Ovary (tissue), 9 donors: Measurements from ENCODE around the gene CDH23. TPM values are rescaled to one million over a fixed set of nuclear protein-coding genes. Genes with fewer than 3 reads are reported as not detected.

Experiments
- DNase-seq, 5 donors: peaks; one replicate each; pipeline ENCODE4 v3.0.0-alpha.2; 2019 to 2020
- H3K27ac ChIP-seq, 2 donors: fragments of 200-600 bp; one replicate each; pipeline versions ENCODE4 v1.5.1 to v1.8.0; 2019 to 2022
- H3K27me3 ChIP-seq: fragments of 200-600 bp; one replicate; pipeline ENCODE4 v1.8.0; 2022
- H3K36me3 ChIP-seq: fragments of 200-600 bp; sonication (generic); one replicate; pipeline ENCODE4 v1.5.1; 2019
- H3K4me1 ChIP-seq: one replicate; pipeline ENCODE4 v1.8.1; 2013; ENCODE audit warnings: mild to moderate bottlenecking, moderate library complexity; ENCODE audit not compliant: insufficient read depth
- H3K4me3 ChIP-seq: fragments of 200-600 bp; sonication (generic); one replicate; pipeline ENCODE4 v1.5.1; 2017
- H3K9me3 ChIP-seq, 2 donors: fragments of 200-600 bp in 1 of 2; sonication (generic) in 1 of 2; one replicate each; pipeline versions ENCODE4 v1.5.1 to v1.8.1; 2013 to 2019; ENCODE audit warnings: mild to moderate bottlenecking in 1 of 2, moderate library complexity in 1 of 2
- EP300 ChIP-seq: sonication (generic); formaldehyde crosslinking; IDR thresholded peaks from one replicate; pipeline ENCODE4 v1.6.1; 2017; ENCODE audit warnings: antibody characterized with exemption
- POLR2A ChIP-seq: fragments of 450-650 bp; IDR thresholded peaks from one replicate; pipeline ENCODE4 v1.6.1; 2017; ENCODE audit warnings: antibody characterized with exemption, mild to moderate bottlenecking, moderate library complexity
- WGBS, 3 donors: extraction: QIAGEN DNeasy Blood & Tissue Kit in 1 of 3; methylation state at CpG; one replicate each; pipeline versions ENCODE4 v1.1.5 to v1.1.7; 2013 to 2017; 5-methylcytosine and 5-hydroxymethylcytosine counted together
- intact Hi-C, 4 donors: fragments of 100-400 bp; cut with DNase I; formaldehyde crosslinking; loops; one replicate each; pipeline versions ENCODE4 v1.11.0 to v1.15.1; 2022 to 2023
- polyA plus RNA-seq, 2 donors: library from polyadenylated mRNA; stranded (reverse); fragments of 200-250 nt in 1 of 2; fragments of 350-450 nt in 1 of 2; fragmentation: Illumina TruSeq in 1 of 2; extraction: RNeasy Lipid Tissue Mini Kit (QIAGEN cat#74804) in 1 of 2; gene quantifications; one replicate each; pipeline ENCODE4 v1.2.3, GENCODE V29; 2013 to 2014
- total RNA-seq, 7 donors: library from RNA; depleted of rRNA in 2 of 7; stranded (reverse); fragments of >200 nt in 2 of 7; fragmentation: NEBNext Ultra II Directional in 3 of 7; extraction: Animal tissue kit (Norgen Biotek cat#: 25700) in 3 of 7; gene quantifications; one replicate each; pipeline versions ENCODE4 v1.1.0 to v1.2.4, GENCODE V29; 2016 to 2023
- TF ChIP-seq, protein P1 (sequence below), 3 donors: fragments of 450-650 bp in 2 of 3; fragments of 200-600 bp in 1 of 3; IDR thresholded peaks; one replicate each; pipeline versions ENCODE4 v1.5.1 to v1.8.0; 2016 to 2022; ENCODE audit warnings: antibody characterized with exemption in 3 of 3, mild to moderate bottlenecking in 1 of 3
- donor health status: DM: no; HTN: no; CAD: no; lungs with moderate emphysema.
- donor health status: DM: no; HTN: no; CAD: no.
- donor health status: Bipolar disorder and iron deficiency.
- donor health status: DM: yes; HTN: yes; CAD: no.
- donor health status: DM: no; HTN: no; CAD: no.
- donor health status: DM: yes; HTN: yes; CAD: no.

CDH23 gene
- total and polyA plus RNA-seq, 9 donors = 7.5 to 108 (median 39.1) TPM

DNA sequence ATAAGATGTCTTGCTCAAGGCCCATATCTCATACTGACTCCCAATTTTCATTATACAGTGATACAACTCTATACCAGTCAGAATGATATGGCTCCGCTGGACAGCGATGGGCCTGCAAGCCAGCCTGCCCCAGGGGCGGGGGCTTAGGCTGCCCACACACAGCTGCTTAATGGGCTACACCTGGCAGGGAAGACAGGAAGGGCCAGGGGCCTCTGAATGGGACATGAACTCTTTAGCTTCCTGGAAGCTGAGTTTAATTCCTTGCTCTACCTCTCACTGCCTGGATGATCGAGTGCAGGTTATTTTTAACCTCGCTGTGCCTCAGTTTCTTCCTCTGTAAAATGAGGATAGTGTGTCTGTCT, 210.3 kb downstream of the CDH23 start:
- TF ChIP-seq POLR2A = no peak
- TF ChIP-seq, protein P1, sequence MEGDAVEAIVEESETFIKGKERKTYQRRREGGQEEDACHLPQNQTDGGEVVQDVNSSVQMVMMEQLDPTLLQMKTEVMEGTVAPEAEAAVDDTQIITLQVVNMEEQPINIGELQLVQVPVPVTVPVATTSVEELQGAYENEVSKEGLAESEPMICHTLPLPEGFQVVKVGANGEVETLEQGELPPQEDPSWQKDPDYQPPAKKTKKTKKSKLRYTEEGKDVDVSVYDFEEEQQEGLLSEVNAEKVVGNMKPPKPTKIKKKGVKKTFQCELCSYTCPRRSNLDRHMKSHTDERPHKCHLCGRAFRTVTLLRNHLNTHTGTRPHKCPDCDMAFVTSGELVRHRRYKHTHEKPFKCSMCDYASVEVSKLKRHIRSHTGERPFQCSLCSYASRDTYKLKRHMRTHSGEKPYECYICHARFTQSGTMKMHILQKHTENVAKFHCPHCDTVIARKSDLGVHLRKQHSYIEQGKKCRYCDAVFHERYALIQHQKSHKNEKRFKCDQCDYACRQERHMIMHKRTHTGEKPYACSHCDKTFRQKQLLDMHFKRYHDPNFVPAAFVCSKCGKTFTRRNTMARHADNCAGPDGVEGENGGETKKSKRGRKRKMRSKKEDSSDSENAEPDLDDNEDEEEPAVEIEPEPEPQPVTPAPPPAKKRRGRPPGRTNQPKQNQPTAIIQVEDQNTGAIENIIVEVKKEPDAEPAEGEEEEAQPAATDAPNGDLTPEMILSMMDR (IDR thresholded peaks at IDR 0.05) = no peak
- TF ChIP-seq EP300 = no peak
- WGBS, 3 donors = 72 to 86% (median 80%) methylated on average over 5 of the region's 5 CpGs
- no peak for DNase-seq
- no peak overlapping the region for H3K4me3 ChIP-seq
- no peaks in the 10 kb centered on the region for H3K9me3 ChIP-seq
- no peaks in the 10 kb centered on the region for H3K36me3 ChIP-seq
- no peaks in the 10 kb centered on the region for H3K27me3 ChIP-seq
- intact Hi-C loops = loop anchor here in 2 of 4 donors (5.0 to 10.0 kb wide), 3 partner anchors 210 to 292 kb away; partner anchors contain the start of genes CDH23 (in 2 of the 2) and SLC29A3 (in 1 of the 2)
- H3K4me1 ChIP-seq = no peaks in the 10 kb centered on the region
- no peak overlapping the region for H3K27ac ChIP-seq

DNA sequence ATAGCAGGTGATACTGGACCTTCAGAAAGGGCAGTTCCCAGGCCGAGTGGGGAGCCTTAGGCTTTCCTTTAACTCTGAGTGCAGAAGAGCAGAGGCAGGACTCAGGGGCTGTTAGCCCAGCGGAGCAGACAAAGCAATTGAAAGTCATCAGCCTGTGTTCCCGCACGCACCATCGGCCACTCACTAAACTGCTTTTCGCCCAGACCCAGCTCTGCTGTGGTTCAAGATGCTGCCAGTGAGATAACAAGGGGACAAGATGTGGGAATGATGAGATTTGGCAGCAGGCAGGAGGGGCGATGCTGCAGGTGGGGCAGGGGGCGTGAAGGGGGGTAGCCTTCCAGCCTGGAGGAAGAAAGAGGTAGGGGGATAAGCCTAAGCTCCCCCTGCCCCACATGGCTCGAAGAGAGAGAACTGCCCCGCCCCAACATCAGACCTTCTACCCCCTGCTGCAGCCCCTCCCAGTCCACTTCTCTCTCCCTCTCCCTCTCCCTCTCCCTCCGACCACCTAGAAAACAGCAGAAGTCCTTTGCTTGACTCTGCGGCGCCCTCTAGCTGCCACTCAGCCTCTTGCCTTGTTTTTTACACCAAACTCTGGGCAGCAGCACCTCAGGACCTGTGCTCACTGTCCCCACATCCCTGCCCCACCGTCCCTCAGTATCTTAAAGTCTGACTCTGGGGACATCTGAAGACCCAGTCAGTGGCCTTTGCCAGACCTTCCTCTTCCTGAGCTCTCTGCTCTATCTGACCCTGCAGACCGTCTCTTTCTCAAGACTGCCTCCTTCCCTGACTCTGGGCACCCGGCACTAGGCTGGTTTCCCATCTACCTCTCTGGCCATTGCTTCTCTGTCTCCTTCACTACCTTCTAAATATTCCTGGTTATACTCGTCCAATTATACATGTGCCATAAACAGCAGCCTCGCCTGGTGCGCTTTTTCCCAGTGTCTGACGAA, 212.4 kb downstream of the CDH23 start:
- Histone ChIP-seq H3K4me1 (no peaks in the 10 kb centered on the region), H3K9me3 (no peaks in the 10 kb centered on the region), H3K27me3 (no peaks in the 10 kb centered on the region), H3K27ac (no peak overlapping the region), H3K36me3 (no peaks in the 10 kb centered on the region), H3K4me3 (no peak overlapping the region)
- intact Hi-C loops = loop anchor here in 2 of 4 donors (5.0 to 10.0 kb wide), 3 partner anchors 212 to 294 kb away; partner anchors contain the start of genes CDH23 (in 2 of the 2) and SLC29A3 (in 1 of the 2)
- peak; percentile 84 to 92 (median 91) for DNase-seq
- no peak for TF ChIP-seq POLR2A
- TF ChIP-seq, protein P1 (IDR thresholded peaks at IDR 0.05) = peak; percentile 65 to 74 (median 70)
- WGBS, 3 donors = 53 to 54% (median 54%) methylated on average over 20 of the region's 20 CpGs

DNA sequence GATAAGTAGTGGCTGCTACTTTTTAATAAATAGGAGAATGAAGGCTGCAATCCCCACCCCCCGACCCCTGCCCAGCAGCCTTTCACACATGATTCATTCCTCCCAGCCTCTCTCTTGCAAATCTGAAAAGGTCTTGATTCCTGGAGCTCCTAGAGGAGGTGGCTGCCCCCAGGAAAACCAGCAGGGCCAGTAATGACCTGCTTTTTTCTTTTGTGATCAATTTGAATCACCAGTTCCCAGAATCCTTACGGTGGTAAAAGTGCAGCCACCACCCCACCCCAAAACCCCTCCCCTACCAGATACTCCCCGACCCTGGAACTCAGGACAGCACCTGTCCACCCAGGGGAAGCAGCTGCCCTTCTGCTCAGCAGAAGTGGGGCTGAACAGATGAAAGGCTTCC, 213.9 kb downstream of the CDH23 start:
- no peaks in the 10 kb centered on the region for H3K9me3 ChIP-seq
- intact Hi-C loops = loop anchor here in 2 of 4 donors (5.0 to 10.0 kb wide), 3 partner anchors 33 to 296 kb away; partner anchors contain the start of gene SLC29A3 (in 1 of the 2)
- H3K36me3 ChIP-seq = no peaks in the 10 kb centered on the region
- H3K27ac ChIP-seq = no peak overlapping the region
- H3K4me1 ChIP-seq = no peaks in the 10 kb centered on the region
- no peak for DNase-seq
- H3K27me3 ChIP-seq = no peaks in the 10 kb centered on the region
- H3K4me3 ChIP-seq = no peak overlapping the region
- 63 to 81% (median 73%) methylated on average over 3 of the region's 3 CpGs for WGBS, 3 donors
- no peak for TF ChIP-seq POLR2A
- TF ChIP-seq EP300 = no peak
- TF ChIP-seq, protein P1 (IDR thresholded peaks at IDR 0.05) = no peak

DNA sequence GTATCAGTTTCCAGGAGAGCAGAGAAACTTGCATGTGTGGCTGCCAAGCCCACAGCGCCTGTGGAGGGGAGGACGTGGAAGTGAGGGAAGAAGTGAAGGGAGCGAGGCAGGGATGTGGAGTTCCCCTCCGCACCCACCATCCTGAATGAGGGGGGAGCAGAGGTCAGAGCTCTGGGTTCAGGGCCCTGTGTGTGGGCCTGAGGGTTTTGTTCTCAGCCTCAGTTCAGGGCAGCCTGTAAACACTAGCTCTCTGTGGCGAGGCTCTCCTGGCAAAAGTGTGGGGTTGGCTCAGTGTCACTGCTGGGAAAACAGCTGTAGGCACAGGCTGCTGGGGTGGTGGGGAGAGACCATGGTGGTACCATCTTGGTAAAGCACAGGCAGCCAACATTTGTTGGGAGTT, 214.4 kb downstream of the CDH23 start:
- TF ChIP-seq EP300 (no peak), POLR2A (no peak)
- TF ChIP-seq, protein P1 (IDR thresholded peaks at IDR 0.05) = no peak
- Histone ChIP-seq H3K27me3 (no peaks in the 10 kb centered on the region), H3K4me1 (no peaks in the 10 kb centered on the region), H3K27ac (no peak overlapping the region), H3K4me3 (no peak overlapping the region), H3K9me3 (no peaks in the 10 kb centered on the region), H3K36me3 (no peaks in the 10 kb centered on the region)
- intact Hi-C loops = loop anchor here in 2 of 4 donors (5.0 to 10.0 kb wide), 3 partner anchors 34 to 296 kb away; partner anchors contain the start of gene SLC29A3 (in 1 of the 2)
- no peak for DNase-seq
- 76 to 83% (median 80%) methylated on average over 5 of the region's 5 CpGs for WGBS, 3 donors
